ENCODE results near the gene SLC24A3.

DNA sequence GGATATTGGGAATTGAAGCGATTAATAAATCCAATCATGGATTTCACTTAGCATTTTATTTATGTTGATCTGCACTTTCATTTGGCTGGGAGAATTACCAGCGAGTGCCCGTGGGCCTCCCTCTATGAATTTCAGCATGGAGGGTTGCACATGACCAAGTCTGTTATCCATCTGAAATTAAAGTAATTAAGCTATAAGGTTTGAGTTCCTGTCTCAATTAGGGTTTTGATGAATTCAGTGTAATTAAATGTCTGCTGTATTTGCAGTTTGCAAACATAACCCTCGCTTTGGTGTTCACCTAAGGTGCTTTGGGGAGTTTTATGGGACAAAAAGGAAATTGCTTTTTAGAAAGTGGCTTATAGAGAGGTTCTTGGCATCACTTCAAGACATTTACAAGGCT lies 375.8 kb downstream of the SLC24A3 start:
- TF ChIP-seq TCF7L2 (IDR thresholded peaks at IDR 0.05; ENCODE audit: borderline replicate concordance, low read depth, low read length): no peak
- TF ChIP-seq, protein P1, sequence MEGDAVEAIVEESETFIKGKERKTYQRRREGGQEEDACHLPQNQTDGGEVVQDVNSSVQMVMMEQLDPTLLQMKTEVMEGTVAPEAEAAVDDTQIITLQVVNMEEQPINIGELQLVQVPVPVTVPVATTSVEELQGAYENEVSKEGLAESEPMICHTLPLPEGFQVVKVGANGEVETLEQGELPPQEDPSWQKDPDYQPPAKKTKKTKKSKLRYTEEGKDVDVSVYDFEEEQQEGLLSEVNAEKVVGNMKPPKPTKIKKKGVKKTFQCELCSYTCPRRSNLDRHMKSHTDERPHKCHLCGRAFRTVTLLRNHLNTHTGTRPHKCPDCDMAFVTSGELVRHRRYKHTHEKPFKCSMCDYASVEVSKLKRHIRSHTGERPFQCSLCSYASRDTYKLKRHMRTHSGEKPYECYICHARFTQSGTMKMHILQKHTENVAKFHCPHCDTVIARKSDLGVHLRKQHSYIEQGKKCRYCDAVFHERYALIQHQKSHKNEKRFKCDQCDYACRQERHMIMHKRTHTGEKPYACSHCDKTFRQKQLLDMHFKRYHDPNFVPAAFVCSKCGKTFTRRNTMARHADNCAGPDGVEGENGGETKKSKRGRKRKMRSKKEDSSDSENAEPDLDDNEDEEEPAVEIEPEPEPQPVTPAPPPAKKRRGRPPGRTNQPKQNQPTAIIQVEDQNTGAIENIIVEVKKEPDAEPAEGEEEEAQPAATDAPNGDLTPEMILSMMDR (tag by site-specific recombination; IDR thresholded peaks at IDR 0.05): no peak
